Activated naive CD8-positive, alpha-beta T cell treated with anti-CD3 and anti-CD28 coated beads, Interleukin-2, amount 10 ng/mL, durations not matched to agents 7 days and 5 days (primary cell): ENCODE data around the gene TCAF2. TPM values are rescaled to one million over a fixed set of nuclear protein-coding genes. Genes with fewer than 3 reads are reported as not detected.
A peak's percentile ranks its signal among the peaks of the same experiment; 100 is the strongest.
"Not testable (repeated sequence)": the region's sequence is repeated elsewhere in the genome, so short reads cannot be mapped to it uniquely, and the experiment has no call there.

ENCODE experiments used
- ATAC-seq: fragments of 150-1000 bp; cut with Tn5 transposase; one replicate; pipeline ENCODE4 v1.10.0; 2021; ENCODE audit warnings: low read depth, moderate library complexity
- POLR2A ChIA-PET: fragments of 350-600 bp; sonication (Branson Sonifier 250); formaldehyde crosslinking; loops from one replicate; lab custom pipeline; 2021; ENCODE audit warnings: antibody characterized with exemption; lab: Charles Lee
- DNase-seq: peaks from one replicate; pipeline ENCODE4 v3.0.0; 2021
- H3K27ac Mint-ChIP-seq: one replicate; pipeline ENCODE4 v1.8.0; 2022; ENCODE audit warnings: mild to moderate bottlenecking, mixed read lengths
- H3K27me3 Mint-ChIP-seq: one replicate; pipeline ENCODE4 v1.8.0; 2022; ENCODE audit warnings: mild to moderate bottlenecking, moderate library complexity, mixed read lengths
- H3K36me3 Mint-ChIP-seq: one replicate; pipeline ENCODE4 v1.8.0; 2021; ENCODE audit warnings: mild to moderate bottlenecking, mixed read lengths
- H3K4me1 Mint-ChIP-seq: one replicate; pipeline ENCODE4 v1.8.0; 2021; ENCODE audit warnings: mixed read lengths
- H3K4me3 Mint-ChIP-seq: one replicate; pipeline ENCODE4 v1.8.0; 2022; ENCODE audit warnings: mild to moderate bottlenecking, moderate library complexity, mixed read lengths
- H3K9me3 Mint-ChIP-seq: one replicate; pipeline ENCODE4 v1.8.0; 2021; ENCODE audit warnings: mixed read lengths
- total RNA-seq, 2 experiments: library from RNA; stranded (reverse); gene quantifications; one replicate each; pipeline ENCODE4 v1.2.3, GENCODE V29; 2021

Gene TCAF2
- total RNA-seq, 2 experiments from 2014 or later = 20.3 to 20.9 TPM

- ATAC-seq, H3K9me3 Mint-ChIP-seq, POLR2A ChIA-PET, H3K4me3 Mint-ChIP-seq, DNase-seq, H3K27ac Mint-ChIP-seq, H3K36me3 Mint-ChIP-seq, H3K4me1 Mint-ChIP-seq, H3K27me3 Mint-ChIP-seq: not testable (repeated sequence)
Observed at GRCh38 chr7:143633013-143633618, 12.3 kb downstream of the TCAF2 start.

GRCh38 chr7:143635364-143636240 lies 14.8 kb downstream of the TCAF2 start:
- H3K4me3 Mint-ChIP-seq, H3K9me3 Mint-ChIP-seq, H3K36me3 Mint-ChIP-seq, H3K4me1 Mint-ChIP-seq, DNase-seq, H3K27ac Mint-ChIP-seq, H3K27me3 Mint-ChIP-seq, POLR2A ChIA-PET: not testable (repeated sequence)
- ATAC-seq = peak; percentile 74

- DNase-seq, ATAC-seq, H3K4me1 Mint-ChIP-seq, H3K27me3 Mint-ChIP-seq, POLR2A ChIA-PET, H3K27ac Mint-ChIP-seq, H3K4me3 Mint-ChIP-seq, H3K9me3 Mint-ChIP-seq, H3K36me3 Mint-ChIP-seq: not testable (repeated sequence)
Observed at GRCh38 chr7:143639372-143639771, 18.6 kb downstream of the TCAF2 start.

GRCh38 chr7:143640528-143641189 lies 19.9 kb downstream of the TCAF2 start:
- DNase-seq, H3K27ac Mint-ChIP-seq, H3K9me3 Mint-ChIP-seq, H3K4me3 Mint-ChIP-seq, ATAC-seq, POLR2A ChIA-PET, H3K4me1 Mint-ChIP-seq, H3K36me3 Mint-ChIP-seq, H3K27me3 Mint-ChIP-seq: not testable (repeated sequence)

- H3K9me3 Mint-ChIP-seq, H3K27ac Mint-ChIP-seq, POLR2A ChIA-PET, DNase-seq, ATAC-seq, H3K4me3 Mint-ChIP-seq, H3K4me1 Mint-ChIP-seq, H3K27me3 Mint-ChIP-seq, H3K36me3 Mint-ChIP-seq: not testable (repeated sequence)
Observed at GRCh38 chr7:143646598-143646997, 25.8 kb downstream of the TCAF2 start.

- H3K27me3 Mint-ChIP-seq, H3K4me3 Mint-ChIP-seq, H3K9me3 Mint-ChIP-seq, H3K36me3 Mint-ChIP-seq, H3K27ac Mint-ChIP-seq, POLR2A ChIA-PET, ATAC-seq, DNase-seq, H3K4me1 Mint-ChIP-seq: not testable (repeated sequence)
Observed at GRCh38 chr7:143649902-143650301, 29.1 kb downstream of the TCAF2 start.

GRCh38 chr7:143650447-143650846 lies 29.7 kb downstream of the TCAF2 start:
- ATAC-seq, DNase-seq, H3K27me3 Mint-ChIP-seq, H3K27ac Mint-ChIP-seq, H3K4me1 Mint-ChIP-seq, POLR2A ChIA-PET, H3K9me3 Mint-ChIP-seq, H3K4me3 Mint-ChIP-seq, H3K36me3 Mint-ChIP-seq: not testable (repeated sequence)

Other genes with a start within 250 kb of the TCAF2 start
- 100 to 1,000 TPM; 199 to 200 TPM for gene ZYX, start 239.6 kb upstream of the TCAF2 start, total RNA-seq
- 10 to 100 TPM; 27.3 to 28.2 TPM for gene EPHA1, start 212.1 kb upstream of the TCAF2 start, total RNA-seq
- gene TAS2R60, start 177.5 kb upstream of the TCAF2 start, total RNA-seq = under 1 TPM in 1 of 2 experiments, not detected in 1; 0.65 TPM
- not detected for gene TAS2R41, start 143.1 kb upstream of the TCAF2 start, total RNA-seq
- under 1 TPM in 1 of 2 experiments, not detected in 1; 0.47 TPM for gene CTAGE15, start 49.2 kb upstream of the TCAF2 start, total RNA-seq
- gene CTAGE6, start 136.7 kb downstream of the TCAF2 start, total RNA-seq = 1 to 10 TPM; 1.5 to 1.9 TPM